ENCODE results near the gene VAMP7.
"Not testable (repeated sequence)": the region's sequence is repeated elsewhere in the genome, so short reads cannot be mapped to it uniquely, and the experiment has no call there.

The VAMP7 gene, protein sequence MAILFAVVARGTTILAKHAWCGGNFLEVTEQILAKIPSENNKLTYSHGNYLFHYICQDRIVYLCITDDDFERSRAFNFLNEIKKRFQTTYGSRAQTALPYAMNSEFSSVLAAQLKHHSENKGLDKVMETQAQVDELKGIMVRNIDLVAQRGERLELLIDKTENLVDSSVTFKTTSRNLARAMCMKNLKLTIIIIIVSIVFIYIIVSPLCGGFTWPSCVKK

DNA sequence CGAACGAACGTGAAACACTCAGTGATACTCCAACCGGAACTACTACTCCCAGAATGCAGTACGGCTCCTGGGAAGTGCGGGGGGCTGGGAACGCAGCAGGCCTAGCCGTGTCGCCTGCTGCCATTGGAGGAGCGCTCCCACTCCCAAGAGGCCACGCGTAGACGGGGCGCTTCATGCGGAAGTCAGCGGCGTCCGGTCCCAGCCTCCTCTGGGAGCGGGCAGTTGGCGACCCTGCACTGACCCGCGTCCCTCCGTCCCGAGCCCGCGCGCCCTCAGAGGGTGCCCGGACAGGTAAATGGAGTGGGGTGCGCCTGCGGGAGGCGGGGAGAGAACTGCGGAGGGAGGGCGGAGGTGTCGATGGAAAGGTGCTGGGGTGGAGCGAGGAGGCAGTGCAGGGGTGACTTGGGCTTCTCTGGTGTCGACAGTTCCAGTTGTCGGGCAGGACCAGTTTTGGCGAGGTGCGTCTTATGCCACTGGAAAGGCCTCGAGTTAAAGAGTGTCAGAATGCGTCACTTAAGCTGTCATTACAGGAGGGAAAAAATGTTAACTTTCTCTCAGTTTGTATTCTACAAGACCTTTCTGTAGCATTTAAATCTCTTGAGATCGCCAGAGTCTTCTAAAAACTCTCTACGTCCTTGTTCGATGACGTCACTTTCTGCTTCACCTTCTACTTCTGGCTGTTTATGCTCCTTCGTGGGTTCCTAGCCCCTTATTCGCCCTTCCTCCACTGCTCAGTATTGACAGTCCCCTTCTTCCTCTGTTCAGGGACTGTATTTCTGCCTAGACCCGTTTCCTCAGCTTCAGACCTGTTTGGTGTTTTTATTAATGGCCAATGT, at the start of gene VAMP7:
Gene VAMP7 (plus strand): TSS at position 188 of the 836 bp plus-strand sequence. CDS start 8,122 bp downstream, outside the sequence.
- peak; percentile 84 for DNase-seq (ENCODE audit: low read depth)

DNA sequence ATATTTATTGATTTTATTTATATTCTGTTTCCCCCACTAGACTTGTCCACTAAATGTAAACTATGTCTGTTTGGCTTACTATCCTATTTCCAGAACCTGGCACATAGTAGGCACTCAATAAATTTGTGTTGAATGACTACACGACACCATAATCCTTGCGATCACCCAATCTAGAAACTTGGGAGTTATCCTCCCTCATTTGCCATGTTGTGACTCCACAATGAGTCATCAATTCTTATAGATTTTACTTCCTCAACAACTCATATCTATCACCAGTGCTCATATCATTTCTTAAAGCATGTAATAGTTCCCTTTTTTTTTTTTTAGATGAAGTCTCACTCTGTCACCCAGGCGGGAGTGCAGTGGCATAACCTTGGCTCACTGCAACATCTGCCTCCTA, 39.9 kb upstream of the VAMP7 start:
- no peak for DNase-seq (ENCODE audit: low read depth)

DNA sequence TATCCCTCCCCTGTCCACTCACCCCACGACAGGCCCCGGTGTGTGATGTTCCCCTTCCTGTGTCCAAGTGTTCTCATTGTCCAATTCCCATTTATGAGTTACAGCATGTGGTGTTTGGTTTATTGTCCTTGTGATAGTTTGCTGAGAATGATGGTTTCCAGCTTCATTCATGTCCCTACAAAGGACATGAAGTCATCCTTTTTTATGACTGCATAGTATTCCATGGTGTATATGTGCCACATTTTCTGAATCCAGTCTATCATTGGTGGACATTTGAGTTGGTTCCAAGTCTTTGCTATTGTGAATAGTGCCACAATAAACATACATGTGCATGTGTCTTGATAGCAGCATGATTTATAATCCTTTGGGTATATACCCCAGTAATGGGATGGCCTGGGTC, 29.4 kb upstream of the VAMP7 start:
- not testable (repeated sequence) for DNase-seq (ENCODE audit: low read depth)

DNA sequence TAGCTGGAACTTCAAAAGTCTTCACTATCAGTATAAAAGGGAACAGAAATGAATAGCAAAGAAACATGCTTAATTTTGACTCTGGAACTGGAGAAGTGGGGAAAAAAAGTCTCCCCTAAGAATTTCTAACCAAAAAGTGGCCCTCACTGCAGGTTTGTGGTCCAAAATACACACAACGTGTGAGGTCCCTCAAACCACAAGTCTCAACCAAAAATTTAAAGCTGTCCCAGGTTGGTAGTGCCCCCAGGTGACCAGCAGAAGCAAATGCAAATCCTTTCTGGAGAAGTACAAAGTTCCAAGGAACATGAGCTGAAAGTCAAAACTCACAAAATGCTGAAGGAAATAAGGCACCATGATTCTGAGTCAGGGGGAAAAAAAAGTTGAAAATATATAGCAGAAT, 23.6 kb upstream of the VAMP7 start:
- peak; percentile 14 for DNase-seq (ENCODE audit: low read depth)

DNA sequence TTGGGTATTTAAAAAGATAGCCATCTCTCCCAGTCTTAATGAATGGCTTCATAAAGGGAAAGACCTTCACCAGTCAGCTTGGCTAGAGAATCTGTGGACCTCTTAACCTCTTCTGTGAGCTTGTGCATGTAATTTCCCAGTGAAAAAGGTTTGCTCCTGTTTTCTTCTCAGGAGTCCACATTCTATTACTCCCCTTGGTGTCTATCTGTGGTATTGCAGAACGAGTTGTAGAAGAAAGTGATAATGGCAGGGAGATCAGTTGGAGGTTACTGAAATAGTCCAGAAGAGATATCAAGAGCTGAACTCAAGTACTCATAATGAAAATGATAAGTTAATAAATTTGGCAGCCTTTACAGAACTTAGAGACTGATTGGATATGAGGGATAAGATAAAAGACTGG, 16.5 kb upstream of the VAMP7 start:
- DNase-seq (ENCODE audit: low read depth), result no peak

DNA sequence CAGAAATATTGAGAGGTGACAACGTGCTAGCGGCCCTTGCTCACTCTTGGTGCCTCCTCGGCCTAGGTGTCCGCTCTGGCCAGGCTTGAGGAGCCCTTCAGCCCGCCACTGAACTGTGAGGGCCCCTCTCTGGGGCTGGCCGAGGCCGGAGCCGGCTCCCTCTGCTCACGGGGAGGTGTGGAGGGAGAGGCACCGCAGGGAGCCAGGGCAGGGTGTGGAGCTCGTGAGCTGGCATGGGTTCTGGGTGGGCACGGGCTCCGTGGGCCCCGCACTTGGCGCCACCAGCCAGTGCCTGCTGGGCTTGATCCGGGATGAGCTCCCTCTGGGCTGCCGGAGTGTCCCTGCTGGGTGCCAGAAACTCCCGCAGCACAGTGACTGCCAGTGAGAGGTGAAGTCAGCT, 16.0 kb upstream of the VAMP7 start:
- DNase-seq (ENCODE audit: low read depth), result no peak

DNA sequence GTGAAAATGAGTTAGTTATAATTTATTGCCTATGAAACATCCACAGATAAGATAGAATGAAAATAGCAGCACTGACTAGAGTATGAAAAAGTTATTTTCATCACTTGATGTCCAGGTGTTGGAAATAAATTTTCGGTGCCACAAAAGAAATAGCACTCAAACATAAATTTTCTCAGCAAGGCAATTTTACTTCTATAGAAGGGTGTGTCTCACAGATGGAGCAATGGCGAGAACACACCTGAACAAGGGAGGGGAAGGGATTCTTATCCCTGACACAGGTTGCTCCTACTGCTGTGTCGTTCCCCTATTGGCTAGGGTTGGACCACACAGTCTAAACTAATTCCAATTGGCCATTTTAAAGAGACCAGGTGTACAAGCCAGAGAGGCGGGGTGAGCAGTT, 13.3 kb upstream of the VAMP7 start:
- DNase-seq (ENCODE audit: low read depth), result no peak

DNA sequence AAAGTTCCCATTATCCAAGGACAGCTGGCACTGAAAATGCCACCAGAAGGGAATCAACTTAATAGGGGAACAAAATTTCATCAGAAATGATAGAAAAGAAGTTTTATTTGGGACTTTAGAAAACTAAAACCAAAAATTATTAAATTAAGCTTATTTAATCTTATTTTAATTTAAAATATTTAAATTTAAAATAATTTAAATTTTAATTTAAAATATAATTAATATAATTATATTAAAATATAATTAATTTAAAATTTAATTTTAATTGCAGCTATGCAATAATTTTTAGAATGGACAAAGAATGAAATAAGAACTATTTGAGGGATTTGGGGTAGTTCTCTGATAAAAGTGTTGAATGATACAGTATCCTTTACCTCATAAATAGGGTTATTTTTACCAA, 10.2 kb upstream of the VAMP7 start:
- DNase-seq (ENCODE audit: low read depth), result no peak

DNA sequence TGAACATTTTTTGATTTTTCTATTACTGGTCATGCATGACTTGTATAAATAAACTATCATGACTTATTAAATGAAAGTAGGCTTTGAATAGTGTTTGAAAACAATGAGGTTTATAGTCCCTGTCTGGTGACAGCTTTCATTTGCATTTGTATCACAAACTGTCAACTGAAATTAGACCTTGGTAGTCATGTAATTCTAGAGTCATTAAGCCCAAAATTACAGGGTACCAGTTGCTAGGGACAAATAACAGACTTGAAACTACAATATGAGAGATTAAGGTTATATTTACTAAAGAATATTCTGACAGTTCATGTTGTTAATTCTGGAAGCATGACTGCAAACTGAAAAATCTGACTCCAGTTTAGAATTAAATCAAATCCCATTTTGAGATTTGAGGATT, 9.2 kb upstream of the VAMP7 start:
- no peak for DNase-seq (ENCODE audit: low read depth)

DNA sequence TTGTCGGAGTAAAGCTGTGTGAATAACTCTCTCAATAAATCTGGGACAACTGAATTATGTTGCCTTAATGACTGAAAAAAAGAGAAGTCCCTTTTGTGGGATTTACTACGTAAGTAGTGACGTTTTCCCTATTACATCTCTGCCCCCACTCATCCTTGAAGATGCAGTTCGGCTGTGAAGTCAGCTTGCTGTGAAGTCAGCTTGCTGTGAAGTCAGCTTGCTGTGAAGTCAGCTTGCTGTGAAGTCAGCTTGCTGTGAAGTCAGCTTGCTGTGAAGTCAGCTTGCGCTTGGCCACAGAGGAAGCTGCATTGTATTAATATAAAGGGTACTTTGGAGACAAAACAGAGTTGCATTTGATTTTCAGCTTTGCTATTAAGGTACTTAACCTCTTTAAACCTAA, 8.0 kb upstream of the VAMP7 start:
- no peak for DNase-seq (ENCODE audit: low read depth)

DNA sequence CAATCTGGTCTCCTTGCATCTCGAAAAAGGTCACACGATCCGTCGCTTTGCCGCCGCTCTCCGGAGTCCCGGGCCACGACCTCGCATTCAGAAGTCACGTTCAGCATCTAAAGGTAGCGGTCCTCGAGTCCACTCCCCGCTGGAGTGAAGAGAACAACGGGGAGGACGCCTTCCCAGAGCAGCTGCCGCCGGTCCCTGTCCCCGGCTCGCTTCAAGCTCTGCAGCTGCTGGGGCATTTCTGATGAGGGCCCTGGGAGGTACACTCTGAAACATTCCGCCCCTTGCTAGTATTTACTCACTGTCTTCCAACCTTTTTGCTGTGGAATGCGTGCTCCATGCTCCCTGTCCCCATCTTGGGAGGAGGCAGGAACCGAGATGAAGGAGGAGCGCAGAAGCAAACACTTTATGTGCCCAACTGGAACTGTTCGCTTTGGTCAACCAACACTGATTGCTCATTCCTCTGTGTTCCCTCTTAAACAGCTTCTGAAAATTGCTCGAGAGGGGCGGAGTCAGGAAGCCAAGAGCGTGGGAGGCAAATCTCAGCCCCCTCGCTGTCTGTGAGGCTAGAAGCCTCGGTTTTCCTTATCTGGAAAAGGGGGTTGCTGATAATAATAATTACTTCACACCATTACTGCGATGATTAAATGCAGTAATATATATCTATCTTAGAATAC, 6.4 kb upstream of the VAMP7 start:
- DNase-seq (ENCODE audit: low read depth), result no peak

DNA sequence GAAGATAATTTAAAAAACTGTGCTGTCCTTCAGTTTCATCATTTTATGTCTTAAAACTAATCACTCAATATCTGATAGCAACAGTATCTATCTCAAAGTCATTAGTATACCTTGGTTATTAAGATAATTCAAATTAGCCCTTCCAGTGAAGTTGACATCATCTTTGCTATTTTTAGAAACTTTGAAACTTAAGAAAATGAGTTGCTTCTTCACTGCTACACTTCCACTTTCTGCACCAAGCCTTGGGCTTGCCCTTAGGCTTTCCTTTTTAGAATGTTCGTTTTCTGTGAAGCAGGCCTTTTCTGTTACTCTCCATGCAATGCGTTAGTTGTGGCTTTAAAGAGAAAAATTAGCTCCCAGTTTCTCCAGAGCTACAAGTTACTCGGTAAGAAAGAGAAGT, 4.4 kb upstream of the VAMP7 start:
- DNase-seq (ENCODE audit: low read depth), result no peak

DNA sequence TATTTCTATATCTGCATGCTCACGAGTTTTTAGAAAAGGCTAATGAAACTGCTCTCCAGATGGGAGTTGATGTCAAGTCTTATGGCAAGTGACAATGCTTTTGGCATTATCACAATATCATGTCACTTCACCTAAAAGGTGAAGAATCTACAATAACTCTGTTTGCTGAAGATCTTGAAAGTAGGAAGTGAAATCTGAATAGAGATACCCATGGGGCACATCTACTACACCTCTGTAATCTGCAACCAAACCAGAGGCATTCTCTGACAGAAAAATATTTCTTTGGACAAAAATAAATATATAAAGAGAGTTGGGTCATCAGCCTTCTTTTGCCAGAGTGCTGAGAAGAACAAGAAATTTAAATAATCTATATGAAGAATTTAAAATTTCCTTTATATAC, 3.9 kb upstream of the VAMP7 start:
- no peak for DNase-seq (ENCODE audit: low read depth)

DNA sequence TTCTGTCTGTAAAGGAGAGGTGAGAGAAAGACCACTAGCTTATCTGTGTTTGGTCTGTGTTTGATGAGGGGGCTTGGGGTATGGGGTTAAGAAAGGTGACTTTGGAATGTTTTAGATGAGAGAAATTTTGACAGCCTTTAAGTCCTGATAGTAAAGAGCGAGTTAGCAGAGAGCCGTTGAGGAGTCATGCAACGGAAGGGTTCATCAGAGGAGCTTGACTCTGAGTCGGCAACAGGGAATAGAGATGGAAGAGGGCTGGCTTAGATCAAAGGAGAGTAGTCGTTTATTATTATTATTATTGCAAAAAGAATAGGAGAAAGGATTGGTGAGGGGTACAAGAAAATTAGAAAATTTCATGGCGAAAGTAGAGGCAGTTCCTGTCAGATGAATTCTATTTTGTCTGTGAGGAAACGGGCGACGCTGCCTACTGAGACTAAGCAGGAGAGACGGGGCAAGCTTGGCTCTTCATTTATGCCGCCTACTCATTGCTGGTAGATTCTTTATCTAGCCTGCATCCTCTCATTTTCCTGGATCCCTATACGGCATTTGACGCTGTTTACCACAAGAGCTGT, 473 bp upstream of the VAMP7 start:
- DNase-seq (ENCODE audit: low read depth), result no peak

DNA sequence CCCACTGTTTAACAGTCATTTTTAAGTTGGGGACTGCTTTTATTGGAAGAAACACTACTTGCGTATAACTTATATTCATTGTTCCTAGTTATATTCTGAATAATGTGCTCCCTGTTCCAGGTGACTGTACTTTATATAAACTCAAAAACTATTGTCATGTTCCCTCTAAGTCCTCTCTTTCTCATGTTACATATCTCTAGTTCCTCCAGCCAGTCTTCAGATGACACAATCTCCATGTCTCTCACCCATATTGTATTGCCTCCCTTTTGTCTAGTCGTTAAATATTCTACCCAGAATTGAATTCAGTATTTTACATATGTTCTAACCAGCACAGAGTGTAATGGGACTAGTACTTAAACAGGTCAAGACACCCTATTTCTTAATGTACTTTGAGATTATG, 5.3 kb downstream of the VAMP7 start:
- DNase-seq (ENCODE audit: low read depth), result no peak

DNA sequence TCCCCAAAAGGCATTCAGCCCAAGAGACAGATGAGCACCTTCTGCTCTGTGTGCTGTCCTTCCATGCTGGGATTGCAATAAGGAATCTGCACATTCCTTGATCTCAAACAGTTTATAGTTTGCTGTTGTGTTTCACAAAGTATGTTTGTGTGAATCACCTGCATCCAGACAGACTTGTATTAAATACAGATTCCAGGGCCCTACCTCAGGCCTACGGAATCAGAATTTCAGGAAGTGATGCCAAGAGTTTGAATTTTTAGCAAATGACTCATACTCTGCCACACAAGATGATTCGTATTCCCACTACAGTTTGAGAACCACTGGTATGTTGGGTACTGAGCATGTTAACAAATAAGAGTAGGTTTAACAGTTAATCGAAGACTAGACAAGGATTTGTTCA, 7.0 kb downstream of the VAMP7 start:
- DNase-seq (ENCODE audit: low read depth), result peak; percentile 57

DNA sequence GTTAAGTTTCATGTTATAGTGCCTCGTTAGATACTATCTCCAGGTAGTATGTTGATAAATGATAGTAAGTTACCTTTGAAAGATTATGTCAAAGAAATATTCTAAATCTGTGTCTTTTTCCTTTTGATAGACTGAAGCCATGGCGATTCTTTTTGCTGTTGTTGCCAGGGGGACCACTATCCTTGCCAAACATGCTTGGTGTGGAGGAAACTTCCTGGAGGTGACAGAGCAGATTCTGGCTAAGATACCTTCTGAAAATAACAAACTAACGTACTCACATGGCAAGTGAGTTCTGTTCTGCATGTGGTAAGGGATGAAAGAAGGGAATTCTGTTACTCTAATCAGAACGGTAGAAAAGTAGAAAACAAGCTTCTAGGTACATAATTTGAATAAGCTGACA, 8.2 kb downstream of the VAMP7 start:
- no peak for DNase-seq (ENCODE audit: low read depth)

DNA sequence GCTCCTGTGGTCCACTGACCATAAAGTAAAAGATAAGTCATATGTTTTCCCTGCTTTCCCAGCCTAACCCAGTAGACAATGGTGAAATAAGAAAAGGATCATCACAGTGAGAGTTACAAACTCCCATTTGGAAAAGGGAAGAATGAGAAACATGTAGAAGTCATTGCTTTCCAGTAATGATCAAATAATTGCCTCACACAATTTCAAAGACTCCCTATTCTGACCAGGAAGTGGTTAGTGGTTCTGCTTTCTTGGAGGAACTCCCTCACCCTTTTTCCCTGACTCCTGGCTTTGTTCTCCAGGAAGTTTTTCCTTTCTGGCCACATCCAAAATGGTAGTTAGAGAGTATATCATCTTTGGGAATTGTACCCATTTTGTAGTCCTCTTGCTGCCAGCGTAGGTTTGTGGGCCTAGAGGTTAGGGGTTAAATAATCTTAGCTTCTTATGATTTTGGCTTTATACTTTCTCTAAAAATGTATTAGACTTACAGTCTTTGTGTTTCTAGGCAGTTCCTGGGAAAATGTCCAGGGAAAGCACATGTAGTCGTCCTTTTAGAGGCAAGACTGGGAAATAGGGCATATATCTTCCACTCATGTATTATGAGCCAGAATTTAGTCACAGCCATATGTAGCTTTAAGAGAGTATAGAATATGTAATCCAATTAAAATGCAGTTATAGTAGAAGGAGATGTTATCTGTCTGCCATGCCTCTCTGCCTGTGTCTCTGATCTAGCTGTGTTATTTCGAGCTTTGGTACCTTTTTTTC, 10.5 kb downstream of the VAMP7 start:
- no peak for DNase-seq (ENCODE audit: low read depth)

DNA sequence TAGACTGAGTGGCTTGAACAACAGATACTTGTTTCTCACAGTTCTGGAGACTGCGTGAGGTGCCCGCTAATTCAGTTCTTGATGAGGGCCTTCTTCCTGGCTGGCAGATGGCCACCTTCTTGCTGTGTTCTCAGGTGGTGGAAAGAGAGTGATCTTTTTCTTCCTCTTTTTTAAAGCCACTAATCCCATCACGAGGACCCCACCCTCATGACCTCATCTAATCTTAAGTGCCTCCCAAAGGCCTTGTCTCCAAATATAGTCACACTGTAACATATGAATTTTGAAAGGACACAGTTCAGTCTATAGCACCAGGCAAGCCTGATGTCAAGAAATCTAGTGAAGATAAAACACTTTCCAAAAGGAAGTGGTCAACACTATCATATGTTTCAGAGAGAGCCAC, 12.4 kb downstream of the VAMP7 start:
- no peak for DNase-seq (ENCODE audit: low read depth)

DNA sequence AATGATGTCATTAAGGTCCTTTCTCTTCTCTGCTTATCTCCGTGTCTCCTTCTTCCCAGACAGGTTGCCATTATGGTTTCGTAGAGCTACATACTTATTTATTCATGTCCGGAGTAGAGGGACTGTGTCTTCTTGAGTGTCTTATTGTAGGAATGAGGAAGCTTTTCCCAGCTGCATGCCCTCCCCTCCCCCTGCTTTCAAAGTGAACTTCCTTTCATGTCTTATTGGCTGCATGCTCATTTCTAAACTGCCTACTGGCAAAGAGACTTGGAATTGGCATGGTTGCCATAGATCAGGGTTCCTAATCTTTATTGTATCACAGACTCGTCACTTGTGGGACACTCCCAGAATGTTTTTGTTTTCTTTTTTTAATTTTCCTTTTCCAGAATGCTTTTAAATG, 15.4 kb downstream of the VAMP7 start:
- no peak for DNase-seq (ENCODE audit: low read depth)

DNA sequence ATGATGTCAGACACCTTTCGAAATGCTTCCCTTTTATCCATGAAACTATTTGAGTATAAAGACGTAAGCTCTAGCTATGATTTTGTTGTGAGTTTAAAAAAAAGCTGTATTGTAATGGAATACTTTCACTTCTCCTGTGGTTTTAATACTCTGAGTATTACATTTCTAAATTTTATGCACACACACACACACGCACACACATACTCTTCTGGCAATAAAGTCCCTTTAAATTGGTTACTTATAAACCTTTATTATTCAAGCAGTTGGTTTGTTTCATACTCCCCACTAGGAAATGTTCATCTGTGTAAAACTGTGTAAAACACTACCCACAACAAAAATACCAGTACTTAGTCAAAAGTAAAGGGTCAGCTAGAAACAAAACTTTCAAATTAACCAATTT, 18.2 kb downstream of the VAMP7 start:
- DNase-seq (ENCODE audit: low read depth), result no peak

DNA sequence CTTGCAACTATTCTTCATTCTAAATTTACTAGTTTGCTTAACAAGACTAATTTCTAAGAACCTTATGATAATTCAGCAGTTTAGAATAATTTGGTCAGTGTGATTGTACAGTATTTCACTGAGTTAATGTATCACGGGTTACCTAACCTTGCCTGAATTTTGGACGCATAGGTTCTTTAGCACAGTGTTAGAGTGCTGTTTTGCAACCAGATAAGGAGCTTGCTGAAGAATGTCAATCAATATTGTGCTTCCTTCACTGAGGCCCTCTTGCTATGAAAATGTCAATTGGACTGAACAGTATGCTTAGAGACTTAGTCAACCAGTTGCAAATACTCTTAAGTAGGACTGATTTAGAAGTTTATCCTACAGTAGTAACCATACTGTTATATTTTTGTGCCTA, 19.6 kb downstream of the VAMP7 start:
- no peak for DNase-seq (ENCODE audit: low read depth)

Data from fibroblast of gingiva (primary cell).